Measurements from ENCODE around the gene ADAM12.

Gene ADAM12

GRCh38 chr10:126255313-126255712 lies 133.0 kb downstream of the ADAM12 start:
- no peak for TF ChIP-seq CTCF (IDR thresholded peaks at IDR 0.05; ENCODE audit: low read depth, low read length, missing control alignments)

DNA sequence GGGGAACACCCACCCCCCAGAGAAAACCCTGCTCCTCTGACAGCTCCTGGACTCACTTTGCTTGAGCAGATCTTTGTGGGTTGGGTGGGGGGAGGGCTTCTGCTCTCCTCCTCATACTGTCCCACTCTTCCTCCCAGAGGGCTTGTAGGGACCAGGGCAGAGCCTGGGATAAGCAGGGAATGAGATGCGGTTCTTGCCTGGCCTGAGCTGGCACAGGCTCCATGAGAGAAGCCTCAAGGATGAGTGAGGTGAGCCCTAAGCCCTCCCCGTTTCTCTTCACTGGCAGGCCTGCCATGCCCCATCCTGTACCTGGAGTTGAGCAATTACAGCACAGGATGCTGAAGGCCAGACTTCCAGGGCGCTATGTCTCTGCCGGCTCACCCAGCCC lies 134.7 kb downstream of the ADAM12 start:
- no peak for TF ChIP-seq CTCF (IDR thresholded peaks at IDR 0.05; ENCODE audit: low read depth, low read length, missing control alignments)
- DNase-seq (ENCODE audit: low read depth) = no peak
- H3K4me3 ChIP-seq (ENCODE audit: low read depth, low read length) = no peak overlapping the region

More at GRCh38 chr10:126255313-126255712, 133.0 kb downstream of the ADAM12 start:
- no peak overlapping the region for H3K4me3 ChIP-seq (ENCODE audit: low read depth, low read length)
- DNase-seq (ENCODE audit: low read depth) = no peak

- DNase-seq (ENCODE audit: low read depth) = no peak
- no peak overlapping the region for H3K4me3 ChIP-seq (ENCODE audit: low read depth, low read length)
- no peak for TF ChIP-seq CTCF (IDR thresholded peaks at IDR 0.05; ENCODE audit: low read depth, low read length, missing control alignments)
Measured at GRCh38 chr10:126252884-126253610, 135.2 kb downstream of the ADAM12 start.

GRCh38 chr10:126251778-126252407 lies 136.4 kb downstream of the ADAM12 start:
- no peak for TF ChIP-seq CTCF (IDR thresholded peaks at IDR 0.05; ENCODE audit: low read depth, low read length, missing control alignments)
- H3K4me3 ChIP-seq (ENCODE audit: low read depth, low read length) = no peak overlapping the region
- no peak for DNase-seq (ENCODE audit: low read depth)

GRCh38 chr10:126250527-126251310 lies 137.6 kb downstream of the ADAM12 start:
- no peak for DNase-seq (ENCODE audit: low read depth)
- TF ChIP-seq CTCF (IDR thresholded peaks at IDR 0.05; ENCODE audit: low read depth, low read length, missing control alignments) = no peak
- H3K4me3 ChIP-seq (ENCODE audit: low read depth, low read length) = no peak overlapping the region

DNA sequence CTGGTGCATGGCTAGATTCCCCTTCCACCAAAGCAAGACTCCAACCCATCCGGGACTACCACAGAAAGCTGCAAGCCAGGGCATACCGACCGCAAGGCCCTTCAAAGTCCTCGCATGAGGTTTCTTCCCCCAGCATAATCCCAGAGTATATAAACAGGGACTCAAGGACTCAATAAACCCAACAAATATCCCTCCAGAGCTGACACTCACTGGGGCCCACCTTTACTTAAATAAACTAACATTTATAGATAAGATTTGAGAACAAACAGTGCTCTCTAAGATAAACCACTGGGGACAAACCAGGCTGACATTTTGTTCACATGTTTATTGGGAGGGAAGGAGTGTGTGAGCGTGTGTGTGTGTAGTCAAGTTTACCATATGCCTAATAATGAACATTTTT lies 138.2 kb downstream of the ADAM12 start:
- DNase-seq (ENCODE audit: low read depth) = no peak
- no peak for TF ChIP-seq CTCF (IDR thresholded peaks at IDR 0.05; ENCODE audit: low read depth, low read length, missing control alignments)
- no peak overlapping the region for H3K4me3 ChIP-seq (ENCODE audit: low read depth, low read length)
